ENCODE measurements around the gene CBX4. TPM values are rescaled to one million over a fixed set of nuclear protein-coding genes. Genes with fewer than 3 reads are reported as not detected.
A peak's percentile ranks its signal among the peaks of the same experiment; 100 is the strongest.

Gene CBX4
- total and polyA plus RNA-seq, 2 of the 13 experiments (the other 11 are each of a cell fraction or from before 2014, with no cell fraction given) = 25.8 to 50.8 TPM

DNA sequence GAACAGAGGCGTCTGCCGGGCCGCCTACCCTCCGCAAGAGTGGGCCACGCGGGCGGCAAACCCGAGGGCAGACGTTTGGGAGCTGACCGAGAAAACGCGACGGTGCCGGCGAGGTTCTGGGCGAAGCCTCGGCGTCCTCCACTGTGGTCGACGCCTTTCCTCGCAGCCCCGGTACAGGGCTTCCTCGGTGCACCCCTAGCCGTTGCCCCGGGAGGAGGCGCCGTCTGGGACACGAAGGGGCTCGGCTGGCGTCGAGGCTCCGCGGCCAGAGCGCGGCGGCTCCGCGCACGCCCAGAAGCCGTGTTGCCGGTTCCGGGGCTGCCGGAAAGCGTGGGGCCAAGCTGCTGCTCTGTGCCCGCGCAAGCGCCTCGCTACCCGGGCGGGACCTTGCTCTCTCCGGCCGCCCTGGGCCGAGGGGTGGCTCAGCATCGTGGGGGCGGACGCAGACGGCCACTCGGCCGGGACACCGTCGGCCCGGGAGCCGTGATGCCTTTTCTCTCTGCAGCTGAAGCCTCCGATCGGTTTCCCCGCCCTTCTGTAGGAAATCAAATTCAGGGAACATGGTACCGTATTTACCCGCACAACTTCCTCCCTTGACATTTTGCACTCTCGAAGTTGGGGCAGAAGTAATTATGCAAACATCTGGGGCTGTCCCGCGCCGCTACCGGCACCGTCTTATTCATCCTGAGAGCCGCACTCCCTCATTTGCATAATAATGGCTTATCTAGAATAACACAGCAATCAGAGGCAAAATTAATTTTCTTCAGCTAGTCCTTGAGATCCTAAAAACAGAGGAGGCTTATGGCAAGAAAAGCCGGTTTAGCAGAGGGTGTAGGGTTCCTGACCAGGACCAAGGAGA is 35.0 kb downstream of the CBX4 start (continued):
- TF ChIP-seq RXRB (CRISPR knock-in tag; IDR thresholded peaks at IDR 0.05; ENCODE audit: borderline replicate concordance) (0 out of 2 replicates have a peak, but pooled peaks have one; percentile 8), ZNF510 (CRISPR knock-in tag; IDR thresholded peaks at IDR 0.05; ENCODE audit: low read depth) (peak; percentile 88; the same call in 1 of the 2 replicates), KLF6 (CRISPR knock-in tag; IDR thresholded peaks at IDR 0.05) (peak; percentile 95), CENPX (CRISPR knock-in tag; IDR thresholded peaks at IDR 0.05) (no peak), SSRP1 (CRISPR knock-in tag; IDR thresholded peaks at IDR 0.05) (no peak), ZNF430 (CRISPR knock-in tag; IDR thresholded peaks at IDR 0.05) (peak; percentile 90; the same call in 1 of the 2 replicates), SMAD3 (CRISPR knock-in tag; IDR thresholded peaks at IDR 0.05) (peak; percentile 61; the same call in 1 of the 2 replicates), ZNF619 (CRISPR knock-in tag; IDR thresholded peaks at IDR 0.05) (0 out of 2 replicates have a peak, but pooled peaks have one; percentile 52), ZNF138 (CRISPR knock-in tag; IDR thresholded peaks at IDR 0.05; ENCODE audit: low read depth) (no peak), PAF1 (CRISPR knock-in tag; IDR thresholded peaks at IDR 0.05) (no peak), POGZ (CRISPR knock-in tag; IDR thresholded peaks at IDR 0.05) (peak; percentile 67), ZBTB38 (CRISPR knock-in tag; IDR thresholded peaks at IDR 0.05) (peak; percentile 93), ZNF777 (CRISPR knock-in tag; IDR thresholded peaks at IDR 0.05) (peak; percentile 100), U2AF2 (IDR thresholded peaks at IDR 0.05; ENCODE audit: low read depth, low read length) (no peak), MYC (CRISPR knock-in tag; IDR thresholded peaks at IDR 0.05; ENCODE audit: borderline replicate concordance) (peak; percentile 50; the same call in 1 of the 2 replicates), FLYWCH1 (CRISPR knock-in tag; IDR thresholded peaks at IDR 0.05) (0 out of 2 replicates have a peak, but pooled peaks have one; percentile 64), AKAP8 (CRISPR knock-in tag; IDR thresholded peaks at IDR 0.05) (no peak)
- TF ChIP-seq, protein P1, sequence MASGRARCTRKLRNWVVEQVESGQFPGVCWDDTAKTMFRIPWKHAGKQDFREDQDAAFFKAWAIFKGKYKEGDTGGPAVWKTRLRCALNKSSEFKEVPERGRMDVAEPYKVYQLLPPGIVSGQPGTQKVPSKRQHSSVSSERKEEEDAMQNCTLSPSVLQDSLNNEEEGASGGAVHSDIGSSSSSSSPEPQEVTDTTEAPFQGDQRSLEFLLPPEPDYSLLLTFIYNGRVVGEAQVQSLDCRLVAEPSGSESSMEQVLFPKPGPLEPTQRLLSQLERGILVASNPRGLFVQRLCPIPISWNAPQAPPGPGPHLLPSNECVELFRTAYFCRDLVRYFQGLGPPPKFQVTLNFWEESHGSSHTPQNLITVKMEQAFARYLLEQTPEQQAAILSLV (CRISPR knock-in tag; IDR thresholded peaks at IDR 0.05; ENCODE audit: borderline replicate concordance) = peak; percentile 94
- TF ChIP-seq, protein P2, sequence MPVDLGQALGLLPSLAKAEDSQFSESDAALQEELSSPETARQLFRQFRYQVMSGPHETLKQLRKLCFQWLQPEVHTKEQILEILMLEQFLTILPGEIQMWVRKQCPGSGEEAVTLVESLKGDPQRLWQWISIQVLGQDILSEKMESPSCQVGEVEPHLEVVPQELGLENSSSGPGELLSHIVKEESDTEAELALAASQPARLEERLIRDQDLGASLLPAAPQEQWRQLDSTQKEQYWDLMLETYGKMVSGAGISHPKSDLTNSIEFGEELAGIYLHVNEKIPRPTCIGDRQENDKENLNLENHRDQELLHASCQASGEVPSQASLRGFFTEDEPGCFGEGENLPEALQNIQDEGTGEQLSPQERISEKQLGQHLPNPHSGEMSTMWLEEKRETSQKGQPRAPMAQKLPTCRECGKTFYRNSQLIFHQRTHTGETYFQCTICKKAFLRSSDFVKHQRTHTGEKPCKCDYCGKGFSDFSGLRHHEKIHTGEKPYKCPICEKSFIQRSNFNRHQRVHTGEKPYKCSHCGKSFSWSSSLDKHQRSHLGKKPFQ (CRISPR knock-in tag; IDR thresholded peaks at IDR 0.05; ENCODE audit: insufficient replicate concordance) = peak; percentile 88
- TF ChIP-seq, protein P3, sequence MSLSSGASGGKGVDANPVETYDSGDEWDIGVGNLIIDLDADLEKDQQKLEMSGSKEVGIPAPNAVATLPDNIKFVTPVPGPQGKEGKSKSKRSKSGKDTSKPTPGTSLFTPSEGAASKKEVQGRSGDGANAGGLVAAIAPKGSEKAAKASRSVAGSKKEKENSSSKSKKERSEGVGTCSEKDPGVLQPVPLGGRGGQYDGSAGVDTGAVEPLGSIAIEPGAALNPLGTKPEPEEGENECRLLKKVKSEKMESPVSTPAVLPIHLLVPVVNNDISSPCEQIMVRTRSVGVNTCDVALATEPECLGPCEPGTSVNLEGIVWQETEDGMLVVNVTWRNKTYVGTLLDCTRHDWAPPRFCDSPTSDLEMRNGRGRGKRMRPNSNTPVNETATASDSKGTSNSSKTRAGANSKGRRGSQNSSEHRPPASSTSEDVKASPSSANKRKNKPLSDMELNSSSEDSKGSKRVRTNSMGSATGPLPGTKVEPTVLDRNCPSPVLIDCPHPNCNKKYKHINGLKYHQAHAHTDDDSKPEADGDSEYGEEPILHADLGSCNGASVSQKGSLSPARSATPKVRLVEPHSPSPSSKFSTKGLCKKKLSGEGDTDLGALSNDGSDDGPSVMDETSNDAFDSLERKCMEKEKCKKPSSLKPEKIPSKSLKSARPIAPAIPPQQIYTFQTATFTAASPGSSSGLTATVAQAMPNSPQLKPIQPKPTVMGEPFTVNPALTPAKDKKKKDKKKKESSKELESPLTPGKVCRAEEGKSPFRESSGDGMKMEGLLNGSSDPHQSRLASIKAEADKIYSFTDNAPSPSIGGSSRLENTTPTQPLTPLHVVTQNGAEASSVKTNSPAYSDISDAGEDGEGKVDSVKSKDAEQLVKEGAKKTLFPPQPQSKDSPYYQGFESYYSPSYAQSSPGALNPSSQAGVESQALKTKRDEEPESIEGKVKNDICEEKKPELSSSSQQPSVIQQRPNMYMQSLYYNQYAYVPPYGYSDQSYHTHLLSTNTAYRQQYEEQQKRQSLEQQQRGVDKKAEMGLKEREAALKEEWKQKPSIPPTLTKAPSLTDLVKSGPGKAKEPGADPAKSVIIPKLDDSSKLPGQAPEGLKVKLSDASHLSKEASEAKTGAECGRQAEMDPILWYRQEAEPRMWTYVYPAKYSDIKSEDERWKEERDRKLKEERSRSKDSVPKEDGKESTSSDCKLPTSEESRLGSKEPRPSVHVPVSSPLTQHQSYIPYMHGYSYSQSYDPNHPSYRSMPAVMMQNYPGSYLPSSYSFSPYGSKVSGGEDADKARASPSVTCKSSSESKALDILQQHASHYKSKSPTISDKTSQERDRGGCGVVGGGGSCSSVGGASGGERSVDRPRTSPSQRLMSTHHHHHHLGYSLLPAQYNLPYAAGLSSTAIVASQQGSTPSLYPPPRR (CRISPR knock-in tag; IDR thresholded peaks at IDR 0.05; ENCODE audit: borderline replicate concordance) = peak; percentile 81
- TF ChIP-seq, protein P4, sequence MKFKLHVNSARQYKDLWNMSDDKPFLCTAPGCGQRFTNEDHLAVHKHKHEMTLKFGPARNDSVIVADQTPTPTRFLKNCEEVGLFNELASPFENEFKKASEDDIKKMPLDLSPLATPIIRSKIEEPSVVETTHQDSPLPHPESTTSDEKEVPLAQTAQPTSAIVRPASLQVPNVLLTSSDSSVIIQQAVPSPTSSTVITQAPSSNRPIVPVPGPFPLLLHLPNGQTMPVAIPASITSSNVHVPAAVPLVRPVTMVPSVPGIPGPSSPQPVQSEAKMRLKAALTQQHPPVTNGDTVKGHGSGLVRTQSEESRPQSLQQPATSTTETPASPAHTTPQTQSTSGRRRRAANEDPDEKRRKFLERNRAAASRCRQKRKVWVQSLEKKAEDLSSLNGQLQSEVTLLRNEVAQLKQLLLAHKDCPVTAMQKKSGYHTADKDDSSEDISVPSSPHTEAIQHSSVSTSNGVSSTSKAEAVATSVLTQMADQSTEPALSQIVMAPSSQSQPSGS (CRISPR knock-in tag; IDR thresholded peaks at IDR 0.05) = 0 out of 2 replicates have a peak, but pooled peaks have one; percentile 42
